SU-DHL-6 (cell line): ENCODE measurements around the gene FAM114A1.
"Not testable (repeated sequence)": the region's sequence is repeated elsewhere in the genome, so short reads cannot be mapped to it uniquely, and the experiment has no call there.

Source experiments
- H2AFZ ChIP-seq: fragments of 200-600 bp; sonication (generic); 2 replicates; pipeline ENCODE4 v1.6.1; 2014; ENCODE audit warnings: low read depth, mild to moderate bottlenecking, moderate library complexity, mixed read lengths, antibody characterized with exemption, low read length; ENCODE audit not compliant: severe bottlenecking
- H3F3A ChIP-seq: fragments of 200-600 bp; shearing (Covaris generic); 2 replicates; pipeline ENCODE4 v1.6.0; 2016; ENCODE audit warnings: antibody characterized with exemption, mild to moderate bottlenecking; ENCODE audit not compliant: insufficient read depth
- H3K27ac ChIP-seq: fragments of 200-600 bp; sonication (generic); 2 replicates; pipeline ENCODE4 v1.5.1; 2016; ENCODE audit warnings: low read depth, mild to moderate bottlenecking, low read length, moderate library complexity, mixed read lengths
- H3K27me3 ChIP-seq: fragments of 200-600 bp; sonication (generic), shearing (Covaris generic); 2 replicates; pipeline ENCODE4 v1.6.0; 2014; ENCODE audit warnings: mild to moderate bottlenecking, low read length
- H3K36me3 ChIP-seq: fragments of 200-600 bp; sonication (generic); 2 replicates; pipeline ENCODE4 v1.6.1; 2014; ENCODE audit warnings: mild to moderate bottlenecking, low read length, mixed read lengths
- H3K4me2 ChIP-seq: fragments of 300-600, 200-600 bp; shearing (Covaris generic), sonication (generic); 2 replicates; pipeline ENCODE4 v1.6.0; 2014; ENCODE audit warnings: low read length, low read depth, mild to moderate bottlenecking; ENCODE audit not compliant: poor library complexity, severe bottlenecking
- H3K4me3 ChIP-seq: fragments of 200-600 bp; sonication (generic); 2 replicates; pipeline ENCODE4 v1.5.1; 2014; ENCODE audit warnings: antibody characterized with exemption, low read length, mild to moderate bottlenecking, mixed read lengths; ENCODE audit not compliant: insufficient read depth, poor library complexity, severe bottlenecking
- H3K79me2 ChIP-seq: fragments of 200-600 bp; sonication (generic); 2 replicates; pipeline ENCODE4 v1.6.1; 2014; ENCODE audit warnings: mild to moderate bottlenecking, low read length, moderate library complexity; ENCODE audit not compliant: insufficient read depth
- H3K9ac ChIP-seq: fragments of 200-600 bp; sonication (generic); 2 replicates; pipeline ENCODE4 v1.7.0; 2014; ENCODE audit warnings: mild to moderate bottlenecking, low read length
- H3K9me2 ChIP-seq: fragments of 200-600 bp; sonication (generic); replicated peaks from 2 replicates; pipeline ENCODE4 v1.6.1; 2014; ENCODE audit warnings: low read length; ENCODE audit not compliant: insufficient read depth
- H3K9me3 ChIP-seq: fragments of 200-600 bp; sonication (generic); 2 replicates; pipeline ENCODE4 v1.6.1; 2014; ENCODE audit warnings: low read length, mixed read lengths; ENCODE audit not compliant: insufficient read depth
- H4K20me1 ChIP-seq: fragments of 200-600 bp; sonication (generic); 2 replicates; pipeline ENCODE4 v1.6.1; 2014; ENCODE audit warnings: low read depth, mild to moderate bottlenecking, antibody characterized with exemption, low read length, moderate library complexity, mixed read lengths
- EZH2phosphoT487 ChIP-seq: fragments of 200-600 bp; sonication (generic), shearing (Covaris generic); conservative IDR thresholded peaks from 2 replicates; pipeline ENCODE4 v1.6.1; 2018; ENCODE audit warnings: mild to moderate bottlenecking, antibody characterized with exemption, low read length, moderate library complexity, mixed read lengths
- TF ChIP-seq, protein P1 (sequence below): fragments of 200-600 bp; sonication (generic); IDR thresholded peaks from one replicate; pipeline ENCODE4 v1.5.1; 2017; ENCODE audit warnings: antibody characterized with exemption, mild to moderate bottlenecking, low read length, moderate library complexity; ENCODE audit not compliant: insufficient read depth, poor library complexity, severe bottlenecking

Gene FAM114A1

DNA sequence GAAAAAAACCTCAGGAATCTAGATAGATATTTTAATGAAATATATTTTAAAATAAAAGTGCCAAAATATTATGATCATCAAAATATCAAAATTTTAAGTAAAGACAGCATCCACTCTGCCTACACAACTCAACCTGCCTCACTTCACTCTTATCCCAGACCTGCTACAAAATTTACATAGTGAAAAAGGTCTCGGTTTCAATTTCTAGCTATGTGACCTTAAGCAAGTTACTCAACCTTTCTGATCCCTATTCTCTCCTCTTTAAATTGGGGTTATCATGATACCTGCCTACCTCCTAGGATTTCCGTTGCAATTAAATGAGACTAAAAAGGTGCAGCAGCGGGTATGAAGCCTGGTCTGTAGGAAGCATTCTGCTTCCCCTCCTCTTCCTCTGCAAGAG is 72.9 kb downstream of the FAM114A1 start:
- no peak overlapping the region for H3K27ac ChIP-seq
- H3K9ac ChIP-seq, result no peak overlapping the region
- TF ChIP-seq, protein P1, sequence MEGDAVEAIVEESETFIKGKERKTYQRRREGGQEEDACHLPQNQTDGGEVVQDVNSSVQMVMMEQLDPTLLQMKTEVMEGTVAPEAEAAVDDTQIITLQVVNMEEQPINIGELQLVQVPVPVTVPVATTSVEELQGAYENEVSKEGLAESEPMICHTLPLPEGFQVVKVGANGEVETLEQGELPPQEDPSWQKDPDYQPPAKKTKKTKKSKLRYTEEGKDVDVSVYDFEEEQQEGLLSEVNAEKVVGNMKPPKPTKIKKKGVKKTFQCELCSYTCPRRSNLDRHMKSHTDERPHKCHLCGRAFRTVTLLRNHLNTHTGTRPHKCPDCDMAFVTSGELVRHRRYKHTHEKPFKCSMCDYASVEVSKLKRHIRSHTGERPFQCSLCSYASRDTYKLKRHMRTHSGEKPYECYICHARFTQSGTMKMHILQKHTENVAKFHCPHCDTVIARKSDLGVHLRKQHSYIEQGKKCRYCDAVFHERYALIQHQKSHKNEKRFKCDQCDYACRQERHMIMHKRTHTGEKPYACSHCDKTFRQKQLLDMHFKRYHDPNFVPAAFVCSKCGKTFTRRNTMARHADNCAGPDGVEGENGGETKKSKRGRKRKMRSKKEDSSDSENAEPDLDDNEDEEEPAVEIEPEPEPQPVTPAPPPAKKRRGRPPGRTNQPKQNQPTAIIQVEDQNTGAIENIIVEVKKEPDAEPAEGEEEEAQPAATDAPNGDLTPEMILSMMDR, result no peak
- TF ChIP-seq EZH2phosphoT487, result no peak
- no peaks in the 10 kb centered on the region for H3K79me2 ChIP-seq
- no peaks in the 10 kb centered on the region for H4K20me1 ChIP-seq
- no peaks in the 10 kb centered on the region for H3K9me2 ChIP-seq
- no peaks in the 10 kb centered on the region for H3K36me3 ChIP-seq
- H3K4me3 ChIP-seq, result no peak overlapping the region
- no peaks in the 10 kb centered on the region for H3K27me3 ChIP-seq
- H2AFZ ChIP-seq, result no peak overlapping the region
- no peaks in the 10 kb centered on the region for H3F3A ChIP-seq
- no peak overlapping the region for H3K4me2 ChIP-seq
- no peaks in the 10 kb centered on the region for H3K9me3 ChIP-seq

DNA sequence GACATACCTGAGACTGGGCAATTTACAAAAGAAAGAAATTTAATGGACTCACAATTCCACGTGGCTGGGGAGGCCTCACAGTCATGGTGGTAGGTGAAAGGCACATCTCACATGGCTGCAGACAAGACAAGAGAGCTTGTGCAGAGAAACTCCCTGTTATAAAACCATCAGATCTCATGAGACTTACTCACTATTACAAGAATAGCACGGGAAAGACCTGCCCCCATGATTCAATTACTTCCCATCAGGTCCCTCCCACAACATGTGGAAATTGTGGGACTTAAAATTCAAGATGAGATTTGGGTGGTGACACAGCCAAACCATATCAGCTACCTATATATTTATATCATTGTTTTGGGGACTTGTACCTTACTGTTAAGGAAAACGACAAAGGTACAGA is 74.3 kb downstream of the FAM114A1 start:
- H3K4me3 ChIP-seq, H3K4me2 ChIP-seq, H3F3A ChIP-seq, H3K36me3 ChIP-seq, H3K79me2 ChIP-seq, H4K20me1 ChIP-seq, H3K9ac ChIP-seq, H3K9me2 ChIP-seq, H3K27ac ChIP-seq, H2AFZ ChIP-seq, H3K27me3 ChIP-seq, H3K9me3 ChIP-seq: not testable (repeated sequence)

DNA sequence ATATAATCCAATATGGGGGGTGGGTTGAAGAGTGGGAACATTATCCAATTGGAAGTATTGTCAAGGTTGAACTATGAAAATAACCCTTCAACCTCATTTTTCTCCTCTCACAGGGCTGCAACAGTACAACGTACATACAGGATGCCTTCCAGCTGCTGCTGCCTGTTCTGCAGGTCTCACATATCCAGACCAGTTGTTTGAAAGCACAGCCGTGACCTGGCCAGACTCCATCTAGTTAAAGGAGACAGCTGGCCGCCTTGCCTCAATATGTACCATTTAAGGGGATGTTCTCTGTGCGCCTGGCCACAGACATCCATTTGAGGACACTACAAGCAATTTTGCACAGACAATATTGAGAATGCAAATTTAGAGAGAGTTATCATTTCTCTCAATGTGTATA is 75.7 kb downstream of the FAM114A1 start:
- Histone ChIP-seq H3K79me2 (no peaks in the 10 kb centered on the region), H3K9ac (no peak overlapping the region), H3K4me3 (no peak overlapping the region), H3K36me3 (no peaks in the 10 kb centered on the region), H3K4me2 (no peak overlapping the region), H3K9me2 (no peaks in the 10 kb centered on the region), H4K20me1 (no peaks in the 10 kb centered on the region), H3K27me3 (no peaks in the 10 kb centered on the region), H3F3A (no peaks in the 10 kb centered on the region), H3K9me3 (no peaks in the 10 kb centered on the region), H3K27ac (no peak overlapping the region), H2AFZ (no peak overlapping the region)
- TF ChIP-seq, protein P1, result no peak
- TF ChIP-seq EZH2phosphoT487, result no peak

DNA sequence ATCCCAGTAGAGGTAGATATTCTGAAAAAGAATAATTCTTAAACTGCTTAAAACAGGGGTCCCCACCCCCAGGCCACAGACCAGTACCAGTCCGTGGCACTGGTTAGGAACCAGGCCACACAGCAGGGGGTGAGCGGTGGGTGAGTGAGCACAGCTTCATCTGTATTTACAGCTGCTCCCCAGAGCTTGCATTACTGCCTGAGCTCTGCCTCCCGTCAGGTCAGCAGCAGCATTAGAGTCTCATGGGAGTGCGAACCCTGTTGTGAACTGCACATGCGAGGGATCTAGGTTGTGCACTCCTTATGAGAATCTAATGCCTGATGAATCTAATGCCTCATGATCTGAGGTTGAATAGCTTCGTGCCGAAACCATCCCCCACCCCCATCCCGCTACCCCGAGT is 76.8 kb downstream of the FAM114A1 start:
- Histone ChIP-seq H3K4me2 (no peak overlapping the region), H3F3A (no peaks in the 10 kb centered on the region), H3K79me2 (no peaks in the 10 kb centered on the region), H3K27ac (no peak overlapping the region), H3K4me3 (no peak overlapping the region), H3K27me3 (no peaks in the 10 kb centered on the region), H2AFZ (no peak overlapping the region), H4K20me1 (no peaks in the 10 kb centered on the region), H3K9me2 (no peaks in the 10 kb centered on the region), H3K9me3 (no peaks in the 10 kb centered on the region), H3K36me3 (no peaks in the 10 kb centered on the region), H3K9ac (no peak overlapping the region)
- TF ChIP-seq, protein P1, result no peak
- TF ChIP-seq EZH2phosphoT487, result no peak
